ENCODE measurements around the gene ZNF746. TPM values are rescaled to one million over a fixed set of nuclear protein-coding genes. Genes with fewer than 3 reads are reported as not detected.

The ZNF746 gene
- 10 to 100 TPM; 15.7 to 18.2 (median 16.4) TPM for total RNA-seq (2021; fragmentation: NEBNext Ultra II Directional; extraction: Animal tissue kit (Norgen Biotek cat#: 25700))
- long read RNA-seq, partial matches to known transcripts = 0 of 1 reads
- long read RNA-seq, other reads (novel, unspliced or antisense) = 1 of 1 reads

- peak; percentile 78 for DNase-seq
- Mint-ChIP-seq H3K4me3 (peak within 1 kb of the TSS; percentile 99), H3K27ac (peak within 1 kb of the TSS; percentile 91), H3K36me3 (ENCODE audit: low read depth) (peaks cover 12% of the 10 kb centered on the region; the same call in 1 of the 2 replicates), H3K4me1 (ENCODE audit: low read depth) (peaks cover 17% of the 10 kb centered on the region), H3K9me3 (no peaks in the 10 kb centered on the region), H3K27me3 (ENCODE audit: insufficient read depth) (peaks cover 5% of the 10 kb centered on the region)
- peak; percentile 62 for TF ChIP-seq CTCF (IDR thresholded peaks at IDR 0.05)
Measured at GRCh38 chr7:149497467-149498261, at the start of gene ZNF746. ZNF746 (minus strand) TSS chr7:149497809; CDS start chr7:149497536, 273 bp downstream.

- H3K36me3 Mint-ChIP-seq (ENCODE audit: low read depth) = peaks cover 37% of the 10 kb centered on the region
- no peak overlapping the region for H3K4me3 Mint-ChIP-seq
- H3K27ac Mint-ChIP-seq = no peak overlapping the region
- no peaks in the 10 kb centered on the region for H3K9me3 Mint-ChIP-seq
- TF ChIP-seq CTCF (IDR thresholded peaks at IDR 0.05) = 0 out of 2 replicates have a peak, but pooled peaks have one; percentile 13
- no peak for DNase-seq
- peaks cover 2% of the 10 kb centered on the region; the same call in 1 of the 2 replicates for H3K27me3 Mint-ChIP-seq (ENCODE audit: insufficient read depth)
- no peaks in the 10 kb centered on the region for H3K4me1 Mint-ChIP-seq (ENCODE audit: low read depth)
Measured at GRCh38 chr7:149547126-149547525, 49.5 kb upstream of the ZNF746 start.

GRCh38 chr7:149546331-149546730 is 48.7 kb upstream of the ZNF746 start:
- H3K4me3 Mint-ChIP-seq = no peak overlapping the region
- no peak for DNase-seq
- no peaks in the 10 kb centered on the region for H3K4me1 Mint-ChIP-seq (ENCODE audit: low read depth)
- H3K27me3 Mint-ChIP-seq (ENCODE audit: insufficient read depth) = peaks cover 2% of the 10 kb centered on the region; the same call in 1 of the 2 replicates
- H3K36me3 Mint-ChIP-seq (ENCODE audit: low read depth) = peaks cover 32% of the 10 kb centered on the region
- no peak overlapping the region for H3K27ac Mint-ChIP-seq
- no peaks in the 10 kb centered on the region; the same call in 1 of the 2 replicates for H3K9me3 Mint-ChIP-seq
- no peak for TF ChIP-seq CTCF (IDR thresholded peaks at IDR 0.05)

- Mint-ChIP-seq H3K36me3 (ENCODE audit: low read depth) (peaks cover 36% of the 10 kb centered on the region), H3K4me3 (no peak overlapping the region), H3K27me3 (ENCODE audit: insufficient read depth) (peaks cover 2% of the 10 kb centered on the region; the same call in 1 of the 2 replicates), H3K27ac (no peak overlapping the region), H3K9me3 (no peaks in the 10 kb centered on the region; the same call in 1 of the 2 replicates), H3K4me1 (ENCODE audit: low read depth) (no peaks in the 10 kb centered on the region)
- no peak for DNase-seq
- TF ChIP-seq CTCF (IDR thresholded peaks at IDR 0.05) = no peak
Measured at GRCh38 chr7:149544028-149544427, 46.4 kb upstream of the ZNF746 start.

- no peaks in the 10 kb centered on the region for H3K27me3 Mint-ChIP-seq (ENCODE audit: insufficient read depth)
- no peak overlapping the region for H3K4me3 Mint-ChIP-seq
- TF ChIP-seq CTCF (IDR thresholded peaks at IDR 0.05) = no peak
- H3K36me3 Mint-ChIP-seq (ENCODE audit: low read depth) = peaks cover 21% of the 10 kb centered on the region
- DNase-seq = no peak
- H3K9me3 Mint-ChIP-seq = peaks cover 60% of the 10 kb centered on the region
- no peak overlapping the region for H3K27ac Mint-ChIP-seq
- no peaks in the 10 kb centered on the region for H3K4me1 Mint-ChIP-seq (ENCODE audit: low read depth)
Measured at GRCh38 chr7:149532654-149533053, 35.0 kb upstream of the ZNF746 start.
